Endothelial cell of umbilical vein (primary cell): ENCODE results near the gene SMURF1. TPM values are rescaled to one million over a fixed set of nuclear protein-coding genes. Genes with fewer than 3 reads are reported as not detected.

Experiments
- BruUV-seq: library from RNA; stranded (reverse); fragments of 400-500 nt; replicated peaks from 2 replicates; lab custom pipeline; 2021; lab: Mats Ljungman, UMichigan
- CTCF ChIA-PET: fragments of 300-600, 350-600 bp; sonication (Branson Sonifier 250); formaldehyde crosslinking; loops from one replicate; lab custom pipeline; 2021; ENCODE audit warnings: antibody characterized with exemption, inconsistent platforms; lab: Charles Lee
- POLR2A ChIA-PET: fragments of 300-600, 350-600 bp; sonication (Branson Sonifier 250); formaldehyde crosslinking; loops from one replicate; lab custom pipeline; 2021; ENCODE audit warnings: antibody characterized with exemption, inconsistent platforms; lab: Charles Lee
- DNase-seq: peaks from one replicate; pipeline ENCODE4 v3.0.0-alpha.2; 2011; ENCODE audit warnings: low read depth, low spot score
- FAIRE-seq: peaks from 2 replicates; lab custom pipeline; 2011; peaks lifted over from hg19 to GRCh38; lab: Jason Lieb, UNC
- H2AFZ ChIP-seq: 2 replicates; pipeline ENCODE4 v1.6.0; 2012; ENCODE audit warnings: low read depth, low read length, control low read depth, inconsistent platforms
- H3K27ac ChIP-seq: 2 replicates; pipeline ENCODE4 v1.5.1; 2011; ENCODE audit warnings: low read depth, mild to moderate bottlenecking, control low read depth, low read length, moderate library complexity; ENCODE audit not compliant: insufficient read depth
- H3K27me3 ChIP-seq, 2 experiments: 2 replicates each; pipeline versions ENCODE4 v1.6.0 to v1.6.1; 2011; ENCODE audit warnings: low read length in 2 of 2, mixed read lengths in 1 of 2; ENCODE audit not compliant: control insufficient read depth in 2 of 2, insufficient read depth in 2 of 2
- H3K36me3 ChIP-seq, 2 experiments: 2 replicates in 1 of 2; 3 replicates in 1 of 2; pipeline ENCODE4 v1.5.1; 2011; ENCODE audit warnings: low read length in 2 of 2, mild to moderate bottlenecking in 1 of 2, moderate library complexity in 1 of 2; ENCODE audit not compliant: control insufficient read depth in 2 of 2, insufficient read depth in 2 of 2; ENCODE audit errors: extremely low read depth in 1 of 2
- H3K4me1 ChIP-seq: 3 replicates; pipeline ENCODE4 v1.5.1; 2011; ENCODE audit warnings: mild to moderate bottlenecking, low read length; ENCODE audit not compliant: control insufficient read depth, insufficient read depth; ENCODE audit errors: extremely low read depth
- H3K4me2 ChIP-seq: 2 replicates; pipeline ENCODE4 v1.6.1; 2011; ENCODE audit warnings: low read length, control low read depth, mixed read lengths; ENCODE audit not compliant: insufficient read depth
- H3K4me3 ChIP-seq, 3 experiments: fragments of 200-600 bp in 1 of 3; sonication (generic), shearing (Covaris generic) in 1 of 3; replicated peaks in 1 of 3; 2 replicates each; pipeline ENCODE4 v1.5.1; 2011 to 2016; ENCODE audit warnings: control low read depth in 3 of 3, low read length in 3 of 3, mild to moderate bottlenecking in 2 of 3, inconsistent platforms in 1 of 3, low read depth in 1 of 3, moderate library complexity in 1 of 3; ENCODE audit not compliant: insufficient read depth in 1 of 3
- H3K79me2 ChIP-seq: 2 replicates; pipeline ENCODE4 v1.6.0; 2012; ENCODE audit warnings: low read length, inconsistent platforms; ENCODE audit not compliant: control insufficient read depth, insufficient read depth
- H3K9ac ChIP-seq: replicated peaks from 2 replicates; pipeline ENCODE3; 2011; ENCODE audit warnings: low read length, control low read depth; ENCODE audit not compliant: insufficient read depth; ENCODE audit errors: extremely low read depth
- H3K9me1 ChIP-seq: replicated peaks from 3 replicates; pipeline ENCODE4 v1.6.0; 2011; ENCODE audit warnings: mild to moderate bottlenecking, low read length; ENCODE audit not compliant: control insufficient read depth, insufficient read depth; ENCODE audit errors: extremely low read depth
- H3K9me3 ChIP-seq: replicated peaks from 2 replicates; pipeline ENCODE4 v1.5.1; 2012; ENCODE audit warnings: low read length, inconsistent platforms; ENCODE audit not compliant: control insufficient read depth, insufficient read depth
- H4K20me1 ChIP-seq: replicated peaks from 2 replicates; pipeline ENCODE3; 2011; ENCODE audit warnings: mild to moderate bottlenecking, low read length; ENCODE audit not compliant: control insufficient read depth, insufficient read depth; ENCODE audit errors: extremely low read depth
- CTCF ChIP-seq, 2 donors: IDR thresholded peaks; 1 replicate in 1 of 2; 2 replicates in 1 of 2; pipeline ENCODE4 v1.5.1; 2011; ENCODE audit warnings: low read length in 2 of 2, mild to moderate bottlenecking in 2 of 2, moderate library complexity in 2 of 2, control low read depth in 1 of 2, inconsistent platforms in 1 of 2, low read depth in 1 of 2; ENCODE audit not compliant: insufficient read depth in 1 of 2; ENCODE audit errors: extremely low read depth in 1 of 2
- EZH2 ChIP-seq: IDR thresholded peaks from 2 replicates; pipeline ENCODE4 v1.6.1; 2012; ENCODE audit warnings: borderline replicate concordance, low read depth, mild to moderate bottlenecking, moderate library complexity, low read length, inconsistent platforms; ENCODE audit not compliant: severe bottlenecking
- FOS ChIP-seq: IDR thresholded peaks from 2 replicates; pipeline ENCODE4 v1.6.1; 2011; ENCODE audit warnings: mild to moderate bottlenecking, low read length, moderate library complexity, borderline replicate concordance; ENCODE audit not compliant: insufficient read depth
- GATA2 ChIP-seq: IDR thresholded peaks from 2 replicates; pipeline ENCODE4 v1.7.0; 2011; ENCODE audit warnings: low read depth, mild to moderate bottlenecking, moderate library complexity, mixed read lengths, low read length; ENCODE audit not compliant: insufficient read length, insufficient read depth
- JUN ChIP-seq: IDR thresholded peaks from 2 replicates; pipeline ENCODE4 v1.6.1; 2011; ENCODE audit warnings: borderline replicate concordance, low read depth; ENCODE audit not compliant: insufficient read length, insufficient read depth
- MYC ChIP-seq: IDR thresholded peaks from one replicate; pipeline ENCODE4 v1.6.1; 2011; ENCODE audit warnings: mild to moderate bottlenecking, low read depth, low read length
- POLR2A ChIP-seq: IDR thresholded peaks from 2 replicates; pipeline ENCODE4 v1.6.1; 2012; ENCODE audit warnings: low read depth, mild to moderate bottlenecking, control low read depth, low read length
- POLR2AphosphoS5 ChIP-seq: IDR thresholded peaks from 2 replicates; pipeline ENCODE4 v1.6.1; 2012; ENCODE audit warnings: low read depth, mild to moderate bottlenecking, control low read depth, low read length, moderate library complexity; ENCODE audit not compliant: insufficient read depth
- dilution Hi-C: fragments of 300-500 bp; cut with MboI; formaldehyde crosslinking; loops from one replicate; pipeline ENCODE4 v1.15.0; 2019; ENCODE audit warnings: low sequenced_read_pairs; ENCODE audit not compliant: extremely low pct_ligation_motif_present
- intact Hi-C: fragments of 100-400 bp; cut with micrococcal nuclease; formaldehyde crosslinking; loops from one replicate; pipeline ENCODE4 v1.10.0; 2022
- polyA plus RNA-seq, 4 experiments: library from polyadenylated mRNA; depleted of rRNA in 3 of 4; stranded (reverse) in 3 of 4; unstranded in 1 of 4; fragments of >200 nt; gene quantifications; 2 replicates each; pipeline versions ENCODE4 v1.2.1 to v1.2.3, GENCODE V29; 2011 to 2012; ENCODE audit warnings: missing spikeins in 1 of 4
- total RNA-seq: library from RNA; stranded (reverse); gene quantifications from 2 replicates; pipeline ENCODE4 v1.2.3, GENCODE V29; 2021
- TF ChIP-seq, protein P1 (sequence below): IDR thresholded peaks from 2 replicates; pipeline ENCODE4 v1.6.1; 2011; ENCODE audit not compliant: insufficient read depth, insufficient read length

SMURF1 gene
- total and polyA plus RNA-seq, 2 donors (not counting 3 experiments of a cell fraction or from before 2014, with no cell fraction given): 11.5 to 22.8 TPM

DNA sequence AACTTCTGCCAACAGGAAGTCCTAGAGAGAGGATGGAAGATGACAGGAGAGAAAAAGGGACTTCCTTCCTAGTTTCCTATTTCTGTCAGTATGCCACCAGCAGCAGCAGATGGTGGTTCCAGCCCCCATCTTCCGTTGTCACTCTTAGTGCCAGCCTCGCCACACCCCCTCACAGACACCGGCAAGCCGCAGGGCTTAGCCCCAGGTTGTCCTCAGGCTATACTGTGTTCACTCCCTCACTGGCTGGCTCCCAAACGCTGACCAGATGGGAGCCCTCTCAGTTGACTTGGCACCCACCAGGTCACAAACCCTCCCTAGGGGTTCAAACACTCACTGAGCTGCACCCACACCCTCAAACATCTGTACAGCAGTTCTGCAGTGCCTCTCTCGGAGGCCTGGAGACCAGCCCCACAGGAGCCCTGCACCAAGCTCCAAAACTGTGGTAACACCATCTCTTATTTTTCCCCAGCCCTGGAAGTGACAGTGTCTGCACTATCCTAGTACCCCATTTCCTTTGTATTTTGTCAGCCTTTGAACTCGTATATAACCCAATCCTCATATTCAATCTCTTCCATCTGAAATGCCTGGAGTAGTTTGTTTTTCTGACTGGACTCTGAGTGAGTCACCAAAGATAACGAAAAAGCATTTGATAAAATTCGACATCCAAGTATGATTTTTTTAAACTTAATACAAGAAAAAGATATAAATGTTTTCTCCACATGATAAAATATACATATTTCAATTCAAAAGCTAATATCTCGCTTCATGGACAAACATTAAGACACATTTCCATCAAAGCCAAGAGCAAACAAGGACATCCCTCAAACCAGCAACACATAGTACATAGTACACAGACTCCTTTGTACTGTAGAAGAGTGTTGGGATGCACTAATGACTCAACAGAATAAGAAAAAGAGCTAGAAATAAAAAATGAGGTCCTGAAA is 34.5 kb downstream of the SMURF1 start:
- Histone ChIP-seq H4K20me1 (no peaks in the 10 kb centered on the region), H3K27ac (peak overlapping the region; percentile 27), H3K79me2 (peaks cover 84% of the 10 kb centered on the region), H3K9ac (peak overlapping the region; percentile 49), H3K27me3 (no peaks in the 10 kb centered on the region), H3K36me3 (no peaks in the 10 kb centered on the region), H3K4me1 (peaks cover 37% of the 10 kb centered on the region), H3K4me2 (peak overlapping the region; percentile 79), H3K9me3 (no peaks in the 10 kb centered on the region), H2AFZ (no peak overlapping the region), H3K4me3 (no peak overlapping the region), H3K9me1 (no peaks in the 10 kb centered on the region)
- ChIA-PET CTCF (interaction anchor here (0.9 to 1.6 kb wide), 7 partner anchors 9 to 79 kb away, joined by 3 to 6 read pairs (median 4); no protein-coding TSS in a partner anchor), POLR2A (interaction anchor here (0.6 kb wide), 2 partner anchors 12 to 22 kb away, joined by 3 to 4 read pairs; no protein-coding TSS in a partner anchor)
- peak; percentile 81 for FAIRE-seq
- dilution Hi-C loops (no loop called here), intact Hi-C loops (no loop called here)
- peak; percentile 59 for DNase-seq
- TF ChIP-seq CTCF (IDR thresholded peaks at IDR 0.05; ENCODE audit: extremely low read depth in 1 of 2, insufficient read depth in 1 of 2, low read depth in 1 of 2, low read length in 2 of 2) (no peak), FOS (peak; percentile 88), EZH2 (no peak), POLR2A (no peak), JUN (peak; percentile 22), MYC (no peak), GATA2 (peak; percentile 78), POLR2AphosphoS5 (no peak)
- TF ChIP-seq, protein P1, sequence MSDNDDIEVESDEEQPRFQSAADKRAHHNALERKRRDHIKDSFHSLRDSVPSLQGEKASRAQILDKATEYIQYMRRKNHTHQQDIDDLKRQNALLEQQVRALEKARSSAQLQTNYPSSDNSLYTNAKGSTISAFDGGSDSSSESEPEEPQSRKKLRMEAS: no peak
- no TSS peak for BruUV-seq
